GM12801 (cell line): ENCODE results near the gene RNF135.

Experiments
- TF ChIP-seq, protein P1 (sequence below): IDR thresholded peaks from one replicate; pipeline ENCODE4 v1.5.1; 2011; ENCODE audit warnings: control low read depth; ENCODE audit not compliant: insufficient read length; ENCODE audit errors: extremely low read depth

The RNF135 gene

DNA sequence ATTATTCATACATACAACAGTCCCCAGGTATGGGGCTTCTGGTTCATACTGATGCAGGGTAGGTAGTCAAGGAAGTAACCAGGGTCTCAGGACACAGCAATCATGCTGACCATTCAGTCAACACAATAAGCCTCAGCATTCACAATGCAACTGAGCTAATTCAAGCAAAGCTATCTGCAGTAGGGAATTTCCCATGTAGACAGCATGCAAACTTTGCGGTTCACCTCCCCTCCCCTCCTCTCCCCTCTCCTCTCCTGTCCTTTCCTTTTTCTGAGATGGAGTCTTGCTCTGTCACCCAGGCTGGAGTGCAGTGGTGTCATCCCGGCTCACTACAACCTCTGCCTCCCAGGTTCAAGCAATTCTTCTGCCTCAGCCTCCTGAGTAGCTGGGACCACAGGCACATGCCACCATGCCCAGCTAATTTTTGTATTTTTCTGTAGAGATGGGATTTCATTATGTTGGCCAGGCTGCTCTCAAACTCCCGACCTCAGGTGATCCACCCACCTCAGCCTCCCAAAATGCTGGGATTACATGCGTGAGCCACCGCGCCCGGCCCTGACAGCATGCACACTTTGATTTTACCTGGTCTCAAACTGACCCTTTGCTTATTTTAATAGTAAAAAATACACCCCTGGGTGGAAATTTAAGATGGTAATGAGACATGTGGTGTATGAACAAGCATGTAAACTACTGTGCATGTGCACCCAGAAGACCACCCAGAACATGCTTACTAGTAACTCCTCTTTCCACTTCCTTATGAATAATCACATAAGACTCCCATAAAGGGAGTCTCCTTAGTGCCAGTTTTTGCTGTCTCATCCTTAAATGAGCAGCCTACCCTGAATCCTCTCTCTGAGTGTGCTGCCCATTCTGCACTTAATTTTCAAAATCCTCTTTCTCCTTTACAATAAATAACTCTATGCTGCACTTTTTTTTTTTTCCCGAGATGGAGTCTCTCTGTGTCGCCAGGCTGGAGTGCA lies 9.3 kb upstream of the RNF135 start:
- TF ChIP-seq, protein P1, sequence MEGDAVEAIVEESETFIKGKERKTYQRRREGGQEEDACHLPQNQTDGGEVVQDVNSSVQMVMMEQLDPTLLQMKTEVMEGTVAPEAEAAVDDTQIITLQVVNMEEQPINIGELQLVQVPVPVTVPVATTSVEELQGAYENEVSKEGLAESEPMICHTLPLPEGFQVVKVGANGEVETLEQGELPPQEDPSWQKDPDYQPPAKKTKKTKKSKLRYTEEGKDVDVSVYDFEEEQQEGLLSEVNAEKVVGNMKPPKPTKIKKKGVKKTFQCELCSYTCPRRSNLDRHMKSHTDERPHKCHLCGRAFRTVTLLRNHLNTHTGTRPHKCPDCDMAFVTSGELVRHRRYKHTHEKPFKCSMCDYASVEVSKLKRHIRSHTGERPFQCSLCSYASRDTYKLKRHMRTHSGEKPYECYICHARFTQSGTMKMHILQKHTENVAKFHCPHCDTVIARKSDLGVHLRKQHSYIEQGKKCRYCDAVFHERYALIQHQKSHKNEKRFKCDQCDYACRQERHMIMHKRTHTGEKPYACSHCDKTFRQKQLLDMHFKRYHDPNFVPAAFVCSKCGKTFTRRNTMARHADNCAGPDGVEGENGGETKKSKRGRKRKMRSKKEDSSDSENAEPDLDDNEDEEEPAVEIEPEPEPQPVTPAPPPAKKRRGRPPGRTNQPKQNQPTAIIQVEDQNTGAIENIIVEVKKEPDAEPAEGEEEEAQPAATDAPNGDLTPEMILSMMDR, result no peak

DNA sequence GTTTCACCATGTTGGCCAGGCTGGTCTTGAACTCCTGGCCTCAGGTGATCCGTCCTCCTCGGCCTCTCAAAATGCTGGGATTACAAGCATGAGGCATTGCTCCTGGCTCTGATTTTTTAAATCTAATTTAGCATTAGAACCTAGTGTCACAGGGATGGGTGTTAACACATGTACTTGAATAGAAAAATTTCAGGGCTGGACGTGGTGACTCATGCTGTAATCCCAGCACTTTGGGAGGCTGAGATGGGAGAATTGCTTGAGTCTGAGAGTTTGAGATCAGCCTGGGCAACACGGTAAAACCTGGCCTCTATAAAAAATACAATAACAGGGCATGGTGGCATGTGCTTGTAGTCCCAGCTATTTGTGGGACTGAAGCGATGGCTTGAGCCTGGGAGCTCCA lies 6.0 kb upstream of the RNF135 start:
- TF ChIP-seq, protein P1, result no peak

DNA sequence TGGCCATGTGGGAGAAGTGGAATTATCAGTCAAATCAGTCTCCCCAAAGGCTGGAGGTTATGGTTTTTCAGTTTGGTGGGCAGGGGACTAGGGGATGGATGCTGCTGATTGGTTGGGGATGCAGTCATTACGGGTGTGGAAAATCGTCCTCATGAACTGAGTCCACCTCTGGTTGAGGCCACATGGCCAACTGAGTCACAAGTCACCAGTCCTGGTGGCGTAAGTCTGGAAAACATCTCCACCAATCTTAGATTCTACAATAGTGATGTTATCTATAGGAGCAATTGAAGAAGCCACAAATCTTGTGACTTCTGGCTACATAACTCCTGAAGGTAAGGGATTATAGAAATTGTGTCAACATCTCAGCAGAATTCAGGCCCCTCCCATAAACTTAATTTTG lies 5.2 kb upstream of the RNF135 start:
- TF ChIP-seq, protein P1, result no peak

DNA sequence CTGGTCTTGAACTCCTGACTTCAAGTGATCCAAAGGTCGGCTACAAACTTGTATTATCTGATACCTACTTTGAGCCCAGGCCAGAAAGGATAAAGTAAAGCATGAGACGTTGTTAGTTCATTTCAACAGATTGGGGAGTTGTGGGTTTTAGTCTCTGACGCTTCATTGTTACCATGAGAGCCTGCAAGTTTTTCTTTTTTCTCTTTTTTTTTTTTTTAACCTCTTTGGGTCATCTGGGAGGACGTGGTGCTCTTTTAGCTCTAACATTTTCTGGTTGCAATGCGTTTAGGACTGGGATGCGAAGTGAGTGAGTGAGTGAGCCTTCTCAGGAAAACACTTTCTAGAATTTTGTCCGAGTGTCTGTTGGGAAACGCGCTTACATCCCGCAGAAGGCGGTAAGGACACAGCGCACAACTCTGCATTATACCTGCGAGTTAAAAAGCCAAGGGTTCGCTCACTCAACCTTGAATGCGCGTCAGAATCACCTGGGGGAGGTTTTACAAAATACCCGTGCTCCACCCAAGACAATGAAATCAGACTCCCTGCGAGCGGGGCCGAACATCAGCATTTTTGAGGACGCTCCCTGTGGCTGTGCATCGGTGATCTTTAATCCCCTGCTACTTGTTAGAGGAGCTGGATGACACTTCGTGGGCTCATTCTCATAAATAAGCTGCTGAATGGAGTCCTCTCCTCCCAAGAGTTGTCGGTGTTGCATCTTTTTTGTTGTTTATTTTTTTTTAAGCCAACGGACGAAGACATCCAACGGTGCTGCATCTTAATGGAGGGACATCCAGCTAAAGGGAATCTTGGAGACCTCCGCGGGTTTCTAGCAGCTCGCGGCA lies 629 bp upstream of the RNF135 start:
- TF ChIP-seq, protein P1, result no peak

DNA sequence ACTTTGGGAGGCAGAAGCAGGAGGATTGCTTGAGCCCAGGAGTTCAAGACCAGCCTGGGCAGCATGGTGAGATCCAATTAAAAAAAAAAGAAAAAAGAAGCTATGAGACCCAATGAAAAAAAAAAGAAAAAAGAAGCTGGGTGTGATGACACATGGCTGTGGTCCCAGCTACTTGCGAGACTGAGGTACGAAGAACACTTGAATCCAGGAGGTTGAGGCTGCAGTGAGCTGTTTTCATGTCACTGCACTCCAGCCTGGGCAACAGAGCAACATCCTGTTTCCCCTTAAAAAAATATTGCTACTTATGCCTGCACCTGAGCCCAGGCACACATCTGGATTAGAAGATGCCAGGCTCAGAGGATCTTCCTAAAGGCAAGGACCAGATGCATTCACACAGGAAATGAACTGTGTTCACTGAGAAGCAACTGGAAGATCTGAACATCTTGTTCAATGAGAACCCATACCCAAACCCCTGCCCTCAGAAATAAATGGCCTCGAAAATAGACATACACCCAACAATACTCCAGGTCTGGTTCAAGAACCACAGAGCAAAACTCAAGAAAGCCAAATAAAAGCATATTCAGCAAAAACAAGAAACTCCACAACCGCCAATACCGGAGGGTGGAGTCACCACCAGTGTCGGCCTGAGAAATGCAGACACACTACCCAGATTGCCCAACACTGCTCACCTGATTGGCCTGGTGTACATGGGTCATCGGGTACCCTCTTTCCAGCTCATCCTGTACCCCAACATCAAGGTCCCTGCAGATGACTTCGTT lies 4.4 kb downstream of the RNF135 start:
- TF ChIP-seq, protein P1, result no peak

DNA sequence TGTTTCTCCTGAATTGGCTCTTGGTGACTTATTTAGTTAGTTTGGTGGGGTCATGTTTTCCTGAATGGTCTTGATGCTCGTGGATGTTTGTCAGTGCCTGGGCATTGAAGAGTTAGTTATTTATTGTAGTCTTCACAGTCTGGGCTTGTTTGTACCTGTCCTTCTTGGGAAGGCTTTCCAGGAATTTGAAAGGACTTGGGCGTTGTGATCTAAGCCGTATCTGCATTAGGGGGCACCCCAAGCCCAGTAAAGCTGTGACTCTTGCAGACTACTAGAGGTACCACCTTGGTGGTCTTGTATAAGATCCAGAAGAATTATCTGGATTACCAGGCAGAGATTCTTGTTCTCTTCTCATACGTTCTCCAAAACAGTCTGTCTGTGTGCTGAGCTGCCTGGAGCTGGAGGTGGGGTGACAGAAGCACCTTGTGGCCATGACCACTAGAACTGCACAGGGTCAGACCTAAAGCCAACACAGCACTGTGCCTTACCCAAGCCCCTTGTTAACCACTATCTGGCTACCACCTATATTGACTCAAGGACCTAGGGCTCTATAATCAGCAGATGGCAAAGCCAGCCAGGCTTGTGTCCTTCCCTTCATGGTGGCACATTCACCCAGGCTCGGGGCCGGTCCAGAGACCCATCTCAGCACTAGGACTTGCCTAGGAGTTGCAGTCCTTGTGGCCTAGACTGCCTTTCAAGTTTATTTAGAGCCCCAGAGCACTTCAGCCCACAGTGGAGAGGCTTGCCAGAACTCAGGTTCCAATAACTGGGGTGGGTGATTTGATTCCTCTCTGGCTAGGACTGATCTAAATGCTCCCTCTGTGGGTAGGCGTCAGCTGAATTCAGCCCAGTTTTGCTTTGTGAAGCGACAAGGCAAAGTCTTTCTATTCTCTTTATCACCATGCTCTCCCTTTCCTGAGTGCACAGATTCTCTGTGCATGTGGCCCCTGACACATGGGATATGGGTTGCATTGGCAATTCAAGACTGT lies 11.0 kb downstream of the RNF135 start:
- TF ChIP-seq, protein P1, result no peak
